GM23338 (cell line): ENCODE measurements around the gene OLAH. TPM values are rescaled to one million over a fixed set of nuclear protein-coding genes. Genes with fewer than 3 reads are reported as not detected.

Source experiments
- ATAC-seq: fragments of 200-7000 bp; cut with Tn5 transposase; 3 replicates; pipeline ENCODE4 v1.9.1; 2020
- DNase-seq: peaks from one replicate; pipeline ENCODE4 v3.0.0-alpha.2; 2015; ENCODE audit warnings: low spot score
- H2AFZ ChIP-seq: fragments of 200-600 bp; sonication (generic); 2 replicates; pipeline ENCODE4 v1.8.0; 2016; ENCODE audit warnings: antibody characterized with exemption, mild to moderate bottlenecking, moderate library complexity
- H3F3A ChIP-seq: fragments of 200-600 bp; sonication (generic); replicated peaks from 2 replicates; pipeline ENCODE4 v1.8.0; 2017; ENCODE audit warnings: antibody characterized with exemption, mixed run types, low read depth
- H3K27ac ChIP-seq: fragments of 200-600 bp; sonication (generic); 2 replicates; pipeline ENCODE4 v1.6.1; 2016; ENCODE audit warnings: low read depth
- H3K27me3 ChIP-seq: fragments of 200-600 bp; sonication (generic); 2 replicates; pipeline ENCODE4 v1.8.0; 2016; ENCODE audit warnings: mild to moderate bottlenecking, mixed run types, moderate library complexity; ENCODE audit not compliant: insufficient read depth
- H3K36me3 ChIP-seq: fragments of 200-600 bp; sonication (generic); 2 replicates; pipeline ENCODE4 v1.8.0; 2016; ENCODE audit warnings: mild to moderate bottlenecking; ENCODE audit not compliant: insufficient read depth
- H3K4me1 ChIP-seq: fragments of 200-600 bp; sonication (generic); 2 replicates; pipeline ENCODE4 v1.8.0; 2016; ENCODE audit warnings: mild to moderate bottlenecking, moderate library complexity; ENCODE audit not compliant: insufficient read depth
- H3K4me2 ChIP-seq: fragments of 200-600 bp; sonication (generic); 2 replicates; pipeline ENCODE4 v1.7.1; 2017; ENCODE audit warnings: mixed run types
- H3K4me3 ChIP-seq: fragments of 200-600 bp; sonication (generic); 2 replicates; pipeline ENCODE4 v1.6.1; 2016; ENCODE audit warnings: mixed run types
- H3K79me2 ChIP-seq: fragments of 200-600 bp; sonication (generic); replicated peaks from 2 replicates; pipeline ENCODE4 v1.8.0; 2017; ENCODE audit warnings: mild to moderate bottlenecking; ENCODE audit not compliant: insufficient read depth
- H3K9me2 ChIP-seq: fragments of 200-600 bp; sonication (generic); 2 replicates; pipeline ENCODE4 v1.8.0; 2017; ENCODE audit not compliant: insufficient read depth
- H4K20me1 ChIP-seq: fragments of 200-600 bp; sonication (generic); replicated peaks from 2 replicates; pipeline ENCODE4 v1.8.0; 2017; ENCODE audit warnings: mild to moderate bottlenecking; ENCODE audit not compliant: insufficient read depth
- H3K27ac Mint-ChIP-seq: 2 replicates; pipeline ENCODE4 v1.8.0; 2020; ENCODE audit warnings: inconsistent platforms, mild to moderate bottlenecking, moderate library complexity, mixed read lengths
- H3K27me3 Mint-ChIP-seq: 3 replicates; pipeline ENCODE4 v1.8.0; 2022; ENCODE audit warnings: low read depth, mild to moderate bottlenecking, moderate library complexity, mixed read lengths, inconsistent platforms; ENCODE audit not compliant: insufficient read depth, poor library complexity
- H3K36me3 Mint-ChIP-seq: 3 replicates; pipeline ENCODE4 v1.8.0; 2021; ENCODE audit warnings: low read depth, mild to moderate bottlenecking, inconsistent platforms, moderate library complexity, mixed read lengths
- H3K4me1 Mint-ChIP-seq: 3 replicates; pipeline ENCODE4 v1.8.0; 2020; ENCODE audit warnings: mild to moderate bottlenecking, inconsistent platforms, mixed read lengths
- H3K4me3 Mint-ChIP-seq: 3 replicates; pipeline ENCODE4 v1.8.0; 2021; ENCODE audit warnings: moderate library complexity, mild to moderate bottlenecking, inconsistent platforms, mixed read lengths
- H3K9me3 Mint-ChIP-seq: 3 replicates; pipeline ENCODE4 v1.8.0; 2020; ENCODE audit warnings: moderate library complexity, mild to moderate bottlenecking, inconsistent platforms, mixed read lengths
- CREB1 ChIP-seq: fragments of 250-450 bp; sonication (Bioruptor Pico); IDR thresholded peaks from 2 replicates; pipeline ENCODE4 v1.5.0; 2020; ENCODE audit warnings: low read depth, mild to moderate bottlenecking, moderate library complexity
- CTCF ChIP-seq, 2 experiments: fragments of 200-600 bp in 1 of 2; sonication (generic) in 1 of 2; conservative IDR thresholded peaks; 2 replicates each; pipeline versions ENCODE4 v1.5.1 to v1.6.1; 2016 to 2017; ENCODE audit warnings: antibody characterized with exemption in 2 of 2, low read depth in 2 of 2, mild to moderate bottlenecking in 2 of 2, moderate library complexity in 1 of 2
- ETS1 ChIP-seq: IDR thresholded peaks from 2 replicates; pipeline ENCODE4 v1.6.1; 2016; ENCODE audit warnings: antibody characterized with exemption
- EZH2 ChIP-seq: fragments of 200-600 bp; sonication (generic); IDR thresholded peaks from one replicate; pipeline ENCODE4 v1.8.0; 2017; ENCODE audit warnings: antibody characterized with exemption, mild to moderate bottlenecking, low read depth; ENCODE audit not compliant: unreplicated experiment
- EZH2phosphoT487 ChIP-seq: fragments of 200-600 bp; sonication (generic); IDR thresholded peaks from one replicate; pipeline ENCODE4 v1.8.1; 2018; ENCODE audit warnings: antibody characterized with exemption; ENCODE audit not compliant: unreplicated experiment
- JUNB ChIP-seq: IDR thresholded peaks from one replicate; pipeline ENCODE4 v1.6.1; 2016; ENCODE audit warnings: antibody characterized with exemption; ENCODE audit not compliant: unreplicated experiment
- NANOG ChIP-seq: IDR thresholded peaks from 2 replicates; pipeline ENCODE4 v1.6.1; 2016; ENCODE audit warnings: antibody characterized with exemption, borderline replicate concordance
- POLR2AphosphoS5 ChIP-seq: IDR thresholded peaks from 2 replicates; pipeline ENCODE4 v1.6.1; 2016; ENCODE audit warnings: antibody characterized with exemption, low read depth
- REST ChIP-seq: IDR thresholded peaks from one replicate; pipeline ENCODE4 v1.6.1; 2018; ENCODE audit warnings: antibody characterized with exemption; ENCODE audit not compliant: unreplicated experiment
- STAT1 ChIP-seq: IDR thresholded peaks from one replicate; pipeline ENCODE4 v1.6.1; 2016; ENCODE audit warnings: antibody characterized with exemption; ENCODE audit not compliant: unreplicated experiment
- ZNF114 ChIP-seq: fragments of 250-450 bp; sonication (Bioruptor Pico); IDR thresholded peaks from 2 replicates; pipeline ENCODE4 v1.5.0; 2020; ENCODE audit warnings: mild to moderate bottlenecking, moderate library complexity
- ZNF331 ChIP-seq: fragments of 250-450 bp; sonication (Bioruptor Pico); IDR thresholded peaks from 2 replicates; pipeline ENCODE4 v1.5.0; 2020; ENCODE audit warnings: low read depth, mild to moderate bottlenecking, moderate library complexity
- ZNF462 ChIP-seq: fragments of 250-450 bp; sonication (Bioruptor Pico); IDR thresholded peaks from 2 replicates; pipeline ENCODE4 v1.5.0; 2020; ENCODE audit warnings: mild to moderate bottlenecking, moderate library complexity
- polyA plus RNA-seq: library from polyadenylated mRNA; unstranded; fragments of >200 nt; fragmentation: Nextera tagmentation; extraction: Ambion mirVana; gene quantifications from 2 replicates; pipeline ENCODE4 v1.2.1, GENCODE V29; 2016
- total RNA-seq: library from RNA; depleted of rRNA; stranded (reverse); fragments of >200 nt; shearing (Covaris generic); gene quantifications from 2 replicates; pipeline ENCODE4 v1.2.3, GENCODE V29; 2014

OLAH gene
- total and polyA plus RNA-seq, 2 experiments from 2014 or later, result not detected

GRCh38 chr10:15053061-15053460 lies 9.3 kb downstream of the OLAH start:
- H3K9me2 ChIP-seq, result no peaks in the 10 kb centered on the region
- Mint-ChIP-seq H3K9me3 (no peaks in the 10 kb centered on the region), H3K27me3 (peaks cover 2% of the 10 kb centered on the region), H3K4me3 (no peak overlapping the region), H3K36me3 (no peaks in the 10 kb centered on the region), H3K27ac (no peak overlapping the region), H3K4me1 (no peaks in the 10 kb centered on the region)
- H3K4me3 ChIP-seq, result no peak overlapping the region
- no peak for TF ChIP-seq EZH2
- no peak for TF ChIP-seq ZNF114 (CRISPR knock-in tag)
- TF ChIP-seq ETS1, result no peak
- no peak for TF ChIP-seq JUNB
- TF ChIP-seq CREB1, result no peak
- no peak for TF ChIP-seq NANOG
- no peak for TF ChIP-seq REST
- no peak for TF ChIP-seq EZH2phosphoT487
- TF ChIP-seq CTCF (conservative IDR thresholded peaks at IDR 0.05; ENCODE audit: low read depth in 2 of 2), result no peak
- no peak for TF ChIP-seq STAT1
- TF ChIP-seq POLR2AphosphoS5, result no peak
- TF ChIP-seq ZNF462, result no peak
- TF ChIP-seq ZNF331 (CRISPR knock-in tag), result no peak
- H3K4me2 ChIP-seq, result no peak overlapping the region
- H3K36me3 ChIP-seq, result no peaks in the 10 kb centered on the region
- H3K79me2 ChIP-seq, result no peaks in the 10 kb centered on the region
- H2AFZ ChIP-seq, result no peak overlapping the region
- H3F3A ChIP-seq, result no peaks in the 10 kb centered on the region
- H4K20me1 ChIP-seq, result no peaks in the 10 kb centered on the region
- ATAC-seq (no peak), DNase-seq (no peak)
- H3K27ac ChIP-seq, result no peak overlapping the region
- no peaks in the 10 kb centered on the region for H3K27me3 ChIP-seq
- H3K4me1 ChIP-seq, result no peaks in the 10 kb centered on the region
